ENCODE measurements around the gene LANCL2. TPM values are rescaled to one million over a fixed set of nuclear protein-coding genes. Genes with fewer than 3 reads are reported as not detected.

Gene LANCL2
- total RNA-seq, 6 donors from 2014 or later = 4.6 to 19.9 (median 12.6) TPM

GRCh38 chr7:55474944-55475854 lies 110.1 kb downstream of the LANCL2 start:
- Histone ChIP-seq H3K4me3 (no peak overlapping the region), H3K4me1 (no peaks in the 10 kb centered on the region), H3K27me3 (no peaks in the 10 kb centered on the region), H3K9me3 (no peaks in the 10 kb centered on the region), H3K27ac (no peak overlapping the region), H3K36me3 (peaks cover 0 to 6% (median 0%) of the 10 kb centered on the region in 4 donors)
- ATAC-seq (ENCODE audit: low FRiP score in 2 of 2) (no peak), DNase-seq (no peak)
- WGBS, 2 donors = 90 to 91% methylated on average over 22 of the region's 22 CpGs
- TF ChIP-seq EP300 (IDR thresholded peaks at IDR 0.05) (no peak), POLR2AphosphoS5 (IDR thresholded peaks at IDR 0.05) (no peak), POLR2A (IDR thresholded peaks at IDR 0.05) (no peak)
- TF ChIP-seq, protein P1, sequence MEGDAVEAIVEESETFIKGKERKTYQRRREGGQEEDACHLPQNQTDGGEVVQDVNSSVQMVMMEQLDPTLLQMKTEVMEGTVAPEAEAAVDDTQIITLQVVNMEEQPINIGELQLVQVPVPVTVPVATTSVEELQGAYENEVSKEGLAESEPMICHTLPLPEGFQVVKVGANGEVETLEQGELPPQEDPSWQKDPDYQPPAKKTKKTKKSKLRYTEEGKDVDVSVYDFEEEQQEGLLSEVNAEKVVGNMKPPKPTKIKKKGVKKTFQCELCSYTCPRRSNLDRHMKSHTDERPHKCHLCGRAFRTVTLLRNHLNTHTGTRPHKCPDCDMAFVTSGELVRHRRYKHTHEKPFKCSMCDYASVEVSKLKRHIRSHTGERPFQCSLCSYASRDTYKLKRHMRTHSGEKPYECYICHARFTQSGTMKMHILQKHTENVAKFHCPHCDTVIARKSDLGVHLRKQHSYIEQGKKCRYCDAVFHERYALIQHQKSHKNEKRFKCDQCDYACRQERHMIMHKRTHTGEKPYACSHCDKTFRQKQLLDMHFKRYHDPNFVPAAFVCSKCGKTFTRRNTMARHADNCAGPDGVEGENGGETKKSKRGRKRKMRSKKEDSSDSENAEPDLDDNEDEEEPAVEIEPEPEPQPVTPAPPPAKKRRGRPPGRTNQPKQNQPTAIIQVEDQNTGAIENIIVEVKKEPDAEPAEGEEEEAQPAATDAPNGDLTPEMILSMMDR (IDR thresholded peaks at IDR 0.05) = no peak

DNA sequence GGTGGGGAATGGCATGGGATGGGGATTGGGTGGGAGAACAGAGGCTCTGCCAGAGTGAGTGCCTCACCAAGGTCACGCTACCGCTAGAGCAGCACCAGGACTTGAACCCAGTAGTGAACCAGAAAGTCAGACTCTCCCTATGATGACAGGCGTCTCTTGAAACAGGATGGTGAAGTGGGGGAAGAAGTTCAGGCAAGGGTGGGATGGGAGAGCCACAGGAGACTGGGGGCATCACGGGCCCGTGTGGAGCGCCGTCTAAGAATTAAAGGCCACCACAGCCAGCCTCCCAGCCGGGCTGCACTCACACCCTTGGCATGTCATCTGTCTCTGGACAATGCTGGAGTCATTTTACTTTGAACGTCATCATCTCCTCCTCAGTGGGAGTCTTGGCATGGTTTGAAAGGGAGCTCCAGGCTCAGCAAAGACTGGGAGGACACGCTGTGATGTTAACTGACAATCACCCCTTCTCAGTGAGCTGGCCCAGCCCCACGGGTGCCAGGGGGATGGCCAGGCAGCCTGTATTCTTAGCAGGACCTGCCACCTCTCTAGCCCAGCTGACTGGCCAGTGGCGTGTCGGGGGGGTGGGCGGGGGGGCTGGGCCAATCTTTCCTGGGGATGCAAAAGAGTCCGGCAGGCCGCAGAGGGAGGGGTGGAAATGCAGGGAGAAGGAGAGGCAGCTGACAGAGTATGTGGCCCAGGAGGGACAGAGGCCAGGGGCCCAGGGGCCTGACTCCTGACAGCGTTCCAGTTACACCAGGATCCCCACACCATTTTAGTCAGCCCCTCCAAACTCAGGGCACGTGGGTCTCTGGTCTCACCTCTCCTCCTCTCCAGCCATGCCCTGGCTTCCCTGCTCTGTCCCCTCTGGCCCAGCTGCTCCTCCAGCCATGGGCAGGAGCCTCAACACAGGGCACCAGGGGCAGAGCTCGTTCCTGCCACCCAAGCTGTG lies 111.0 kb downstream of the LANCL2 start:
- Histone ChIP-seq H3K9me3 (no peaks in the 10 kb centered on the region), H3K4me3 (no peak overlapping the region), H3K27ac (no peak overlapping the region), H3K4me1 (no peaks in the 10 kb centered on the region), H3K27me3 (no peaks in the 10 kb centered on the region), H3K36me3 (peaks cover 0 to 6% (median 0%) of the 10 kb centered on the region in 4 donors)
- no peak for ATAC-seq (ENCODE audit: low FRiP score in 2 of 2)
- no peak for DNase-seq
- TF ChIP-seq, protein P1 (IDR thresholded peaks at IDR 0.05) = no peak
- no peak for TF ChIP-seq POLR2A (IDR thresholded peaks at IDR 0.05)
- TF ChIP-seq EP300 (IDR thresholded peaks at IDR 0.05) = no peak
- 90 to 93% methylated on average over 14 to 19 of the region's 19 CpGs for WGBS, 2 donors

- no peaks in the 10 kb centered on the region for H3K4me1 ChIP-seq
- H3K36me3 ChIP-seq = peaks cover 0 to 6% (median 0%) of the 10 kb centered on the region in 4 donors
- no peak overlapping the region for H3K27ac ChIP-seq
- 90 to 96% methylated on average over 19 of the region's 19 CpGs for WGBS, 2 donors
- no peak overlapping the region for H3K4me3 ChIP-seq
- no peaks in the 10 kb centered on the region for H3K27me3 ChIP-seq
- TF ChIP-seq POLR2A (IDR thresholded peaks at IDR 0.05) = no peak
- TF ChIP-seq, protein P1 (IDR thresholded peaks at IDR 0.05) = no peak
- no peak for TF ChIP-seq POLR2AphosphoS5 (IDR thresholded peaks at IDR 0.05)
- TF ChIP-seq EP300 (IDR thresholded peaks at IDR 0.05) = no peak
- no peak for DNase-seq
- H3K9me3 ChIP-seq = no peaks in the 10 kb centered on the region
- ATAC-seq (ENCODE audit: low FRiP score in 2 of 2) = no peak
Observed at GRCh38 chr7:55476852-55477780, 112.0 kb downstream of the LANCL2 start.

GRCh38 chr7:55477781-55478374 lies 112.7 kb downstream of the LANCL2 start:
- Histone ChIP-seq H3K4me3 (no peak overlapping the region), H3K36me3 (peaks cover 0 to 5% (median 0%) of the 10 kb centered on the region in 4 donors), H3K4me1 (no peaks in the 10 kb centered on the region), H3K27me3 (no peaks in the 10 kb centered on the region), H3K27ac (no peak overlapping the region), H3K9me3 (no peaks in the 10 kb centered on the region)
- DNase-seq (no peak), ATAC-seq (ENCODE audit: low FRiP score in 2 of 2) (no peak)
- 91 to 92% methylated on average over 13 of the region's 13 CpGs for WGBS, 2 donors
- no peak for TF ChIP-seq POLR2A (IDR thresholded peaks at IDR 0.05)
- TF ChIP-seq, protein P1 (IDR thresholded peaks at IDR 0.05) = no peak
- TF ChIP-seq EP300 (IDR thresholded peaks at IDR 0.05) = no peak
- TF ChIP-seq POLR2AphosphoS5 (IDR thresholded peaks at IDR 0.05) = no peak
